MCF 10A (cell line): ENCODE measurements around the gene PIK3AP1. TPM values are rescaled to one million over a fixed set of nuclear protein-coding genes. Genes with fewer than 3 reads are reported as not detected.

ENCODE experiments used
- BruUV-seq: library from RNA; stranded (reverse); fragments of 400-500 nt; replicated peaks from 2 replicates; lab custom pipeline; 2021; lab: Mats Ljungman, UMichigan
- CTCF ChIA-PET: fragments of 300-600 bp; sonication (Branson Sonifier 250); formaldehyde crosslinking; extraction: SDS; loops from one replicate; lab custom pipeline; 2021; ENCODE audit warnings: antibody characterized with exemption, inconsistent platforms; lab: Yijun Ruan, JAX
- POLR2A ChIA-PET: fragments of 300-600, 350-650 bp; sonication (Branson Sonifier 250); formaldehyde crosslinking; extraction: SDS; loops from one replicate; lab custom pipeline; 2020; ENCODE audit warnings: antibody characterized with exemption, inconsistent platforms; lab: Yijun Ruan, JAX
- DNase-seq: peaks from one replicate; pipeline ENCODE4 v3.0.0-alpha.2; 2018; ENCODE audit not compliant: unreplicated experiment
- H3K27ac Mint-ChIP-seq: one replicate; pipeline ENCODE4 v1.8.0; 2022; ENCODE audit warnings: mild to moderate bottlenecking, low read depth, mixed read lengths; ENCODE audit not compliant: unreplicated experiment
- H3K27me3 Mint-ChIP-seq: one replicate; pipeline ENCODE4 v1.8.0; 2022; ENCODE audit warnings: mixed read lengths; ENCODE audit not compliant: insufficient read depth, unreplicated experiment
- H3K36me3 Mint-ChIP-seq: one replicate; pipeline ENCODE4 v1.8.0; 2022; ENCODE audit warnings: mild to moderate bottlenecking, moderate library complexity, mixed read lengths; ENCODE audit not compliant: insufficient read depth, unreplicated experiment
- H3K4me1 Mint-ChIP-seq: one replicate; pipeline ENCODE4 v1.8.0; 2022; ENCODE audit warnings: mixed read lengths; ENCODE audit not compliant: insufficient read depth, unreplicated experiment
- H3K4me3 Mint-ChIP-seq: one replicate; pipeline ENCODE4 v1.8.0; 2022; ENCODE audit warnings: mild to moderate bottlenecking, moderate library complexity, mixed read lengths; ENCODE audit not compliant: unreplicated experiment
- H3K9me3 Mint-ChIP-seq: one replicate; pipeline ENCODE4 v1.8.0; 2022; ENCODE audit warnings: mixed read lengths; ENCODE audit not compliant: unreplicated experiment
- intact Hi-C: fragments of 100-400 bp; cut with micrococcal nuclease; formaldehyde crosslinking; loops from 2 replicates; pipeline ENCODE4 v1.14.1; 2022
- total RNA-seq: library from RNA; stranded (reverse); gene quantifications from 2 replicates; pipeline ENCODE4 v1.2.3, GENCODE V29; 2022
- TF ChIP-seq, protein P1 (sequence below): fragments of 200-600 bp; IDR thresholded peaks from one replicate; pipeline ENCODE4 v1.8.0; 2022; ENCODE audit warnings: antibody characterized with exemption, mild to moderate bottlenecking; ENCODE audit not compliant: unreplicated experiment

Gene PIK3AP1
- total RNA-seq, 1 experiment from 2014 or later: not detected

- Mint-ChIP-seq H3K27ac (no peak overlapping the region), H3K27me3 (no peaks in the 10 kb centered on the region), H3K4me3 (no peak overlapping the region), H3K4me1 (no peaks in the 10 kb centered on the region), H3K36me3 (no peaks in the 10 kb centered on the region), H3K9me3 (no peaks in the 10 kb centered on the region)
- BruUV-seq: no TSS peak
- ChIA-PET POLR2A (no interaction called here), CTCF (interaction anchor here (0.7 kb wide), 1 partner anchor 92 kb away, joined by 5 read pairs; no protein-coding TSS in a partner anchor)
- TF ChIP-seq, protein P1, sequence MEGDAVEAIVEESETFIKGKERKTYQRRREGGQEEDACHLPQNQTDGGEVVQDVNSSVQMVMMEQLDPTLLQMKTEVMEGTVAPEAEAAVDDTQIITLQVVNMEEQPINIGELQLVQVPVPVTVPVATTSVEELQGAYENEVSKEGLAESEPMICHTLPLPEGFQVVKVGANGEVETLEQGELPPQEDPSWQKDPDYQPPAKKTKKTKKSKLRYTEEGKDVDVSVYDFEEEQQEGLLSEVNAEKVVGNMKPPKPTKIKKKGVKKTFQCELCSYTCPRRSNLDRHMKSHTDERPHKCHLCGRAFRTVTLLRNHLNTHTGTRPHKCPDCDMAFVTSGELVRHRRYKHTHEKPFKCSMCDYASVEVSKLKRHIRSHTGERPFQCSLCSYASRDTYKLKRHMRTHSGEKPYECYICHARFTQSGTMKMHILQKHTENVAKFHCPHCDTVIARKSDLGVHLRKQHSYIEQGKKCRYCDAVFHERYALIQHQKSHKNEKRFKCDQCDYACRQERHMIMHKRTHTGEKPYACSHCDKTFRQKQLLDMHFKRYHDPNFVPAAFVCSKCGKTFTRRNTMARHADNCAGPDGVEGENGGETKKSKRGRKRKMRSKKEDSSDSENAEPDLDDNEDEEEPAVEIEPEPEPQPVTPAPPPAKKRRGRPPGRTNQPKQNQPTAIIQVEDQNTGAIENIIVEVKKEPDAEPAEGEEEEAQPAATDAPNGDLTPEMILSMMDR: no peak
- intact Hi-C loops: no loop called here
- no peak for DNase-seq
Measured at GRCh38 chr10:96697438-96697837, 22.9 kb downstream of the PIK3AP1 start.

DNA sequence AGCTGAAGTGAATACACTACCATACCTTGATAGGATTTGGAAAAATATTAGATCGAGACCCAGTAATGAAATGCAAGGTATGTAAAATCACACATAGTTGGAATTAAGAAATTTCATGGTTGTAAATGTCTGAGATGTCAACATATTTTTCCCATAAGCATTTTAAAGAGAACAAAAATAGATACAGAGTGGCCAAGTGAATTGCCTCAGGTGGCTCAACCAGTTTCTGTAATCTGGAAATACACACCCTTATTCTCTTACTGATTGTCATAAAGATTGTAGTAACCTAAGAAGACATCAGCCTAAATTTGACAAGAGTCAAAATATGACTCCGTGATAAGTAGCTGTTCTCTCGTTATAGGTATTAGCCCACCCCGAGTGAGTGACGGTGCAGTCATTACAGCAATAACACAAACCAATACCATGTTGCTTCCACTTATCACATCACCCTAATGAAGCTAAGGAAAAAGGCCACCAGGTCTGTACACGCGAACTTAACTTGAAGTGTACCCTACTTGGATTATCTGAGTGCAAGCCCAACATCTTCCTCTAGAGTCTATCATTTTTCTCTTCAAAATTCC lies 23.4 kb downstream of the PIK3AP1 start:
- ChIA-PET CTCF (no interaction called here), POLR2A (no interaction called here)
- Mint-ChIP-seq H3K27me3 (no peaks in the 10 kb centered on the region), H3K4me1 (no peaks in the 10 kb centered on the region), H3K27ac (no peak overlapping the region), H3K4me3 (no peak overlapping the region), H3K36me3 (no peaks in the 10 kb centered on the region), H3K9me3 (no peaks in the 10 kb centered on the region)
- no peak for DNase-seq
- TF ChIP-seq, protein P1: no peak
- intact Hi-C loops: no loop called here
- no TSS peak for BruUV-seq

DNA sequence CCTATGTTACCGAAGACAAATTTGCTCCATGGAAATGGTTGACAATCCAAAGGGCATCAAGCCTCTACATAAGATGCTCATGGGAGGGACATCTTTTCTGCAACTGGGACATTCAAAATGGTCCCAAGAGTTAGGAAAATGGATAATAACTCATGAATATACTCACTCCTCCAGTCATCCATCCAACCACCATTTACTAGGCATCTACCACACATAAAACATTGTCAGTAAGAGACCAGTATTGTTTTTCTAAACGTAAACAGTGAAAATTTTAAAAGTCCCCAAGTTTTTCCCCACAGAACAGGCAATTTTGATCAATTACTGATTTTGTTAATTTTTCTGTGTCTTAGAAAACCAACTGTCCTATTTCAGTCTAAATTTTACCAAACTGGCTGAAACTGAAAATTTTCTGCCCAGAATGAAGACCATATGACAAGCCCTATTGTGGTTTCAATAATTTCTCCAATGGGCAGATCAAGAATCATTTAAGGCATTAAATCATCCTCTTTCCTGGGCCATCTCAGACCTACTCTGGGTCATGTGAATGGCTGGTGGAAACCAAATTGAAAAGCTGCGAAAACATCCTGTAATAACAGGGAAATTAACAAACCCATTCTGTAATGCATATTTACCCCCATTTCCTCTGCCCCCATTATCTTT lies 24.2 kb downstream of the PIK3AP1 start:
- Mint-ChIP-seq H3K9me3 (no peaks in the 10 kb centered on the region), H3K4me3 (no peak overlapping the region), H3K4me1 (no peaks in the 10 kb centered on the region), H3K27ac (no peak overlapping the region), H3K36me3 (no peaks in the 10 kb centered on the region), H3K27me3 (no peaks in the 10 kb centered on the region)
- no peak for DNase-seq
- TF ChIP-seq, protein P1: no peak
- CTCF ChIA-PET: no interaction called here
- BruUV-seq: no TSS peak
- intact Hi-C loops: no loop called here
- POLR2A ChIA-PET: no interaction called here

- ChIA-PET CTCF (interaction anchor here (0.5 to 0.6 kb wide), 2 partner anchors 127 to 385 kb away, joined by 3 read pairs; no protein-coding TSS in a partner anchor), POLR2A (no interaction called here)
- Mint-ChIP-seq H3K27ac (no peak overlapping the region), H3K27me3 (no peaks in the 10 kb centered on the region), H3K4me1 (no peaks in the 10 kb centered on the region), H3K4me3 (no peak overlapping the region), H3K36me3 (no peaks in the 10 kb centered on the region), H3K9me3 (no peaks in the 10 kb centered on the region)
- TF ChIP-seq, protein P1: no peak
- DNase-seq: no peak
- intact Hi-C loops: no loop called here
- BruUV-seq: no TSS peak
Measured at GRCh38 chr10:96695366-96695765, 24.9 kb downstream of the PIK3AP1 start.
